HEK293T (cell line): ENCODE results near the gene DOCK3.

Experiments used
- CTCF ChIA-PET: fragments of 350-600 bp; formaldehyde crosslinking; extraction: SDS; loops from one replicate; lab custom pipeline; 2021; ENCODE audit warnings: antibody characterized with exemption, inconsistent platforms; lab: Yijun Ruan, JAX
- POLR2A ChIA-PET: fragments of 350-600 bp; formaldehyde crosslinking; extraction: SDS; loops from one replicate; lab custom pipeline; 2020; ENCODE audit warnings: antibody characterized with exemption, inconsistent platforms; lab: Yijun Ruan, JAX
- DNase-seq: peaks from one replicate; pipeline ENCODE4 v3.0.0; 2012; ENCODE audit warnings: mixed read lengths; ENCODE audit errors: extremely low spot score
- ARNT ChIP-seq: fragments of 450-650 bp; IDR thresholded peaks from 2 replicates; pipeline ENCODE4 v1.6.1; 2017; ENCODE audit warnings: mild to moderate bottlenecking
- BHLHE40 ChIP-seq: fragments of 450-650 bp; IDR thresholded peaks from 2 replicates; pipeline ENCODE4 v1.6.1; 2016; ENCODE audit warnings: mild to moderate bottlenecking, moderate library complexity, borderline replicate concordance
- CTBP1 ChIP-seq: fragments of 450-650 bp; IDR thresholded peaks from 2 replicates; pipeline ENCODE4 v1.6.1; 2016; ENCODE audit warnings: borderline replicate concordance
- ELF4 ChIP-seq: fragments of 450-650 bp; IDR thresholded peaks from 2 replicates; pipeline ENCODE4 v1.6.1; 2017; ENCODE audit warnings: antibody characterized with exemption
- FOXA1 ChIP-seq: fragments of 450-650 bp; IDR thresholded peaks from 2 replicates; pipeline ENCODE4 v1.6.1; 2016; ENCODE audit warnings: mild to moderate bottlenecking
- FOXK2 ChIP-seq: fragments of 450-650 bp; IDR thresholded peaks from 2 replicates; pipeline ENCODE4 v1.6.1; 2016; ENCODE audit warnings: mild to moderate bottlenecking
- FOXM1 ChIP-seq: fragments of 450-650 bp; IDR thresholded peaks from 2 replicates; pipeline ENCODE4 v1.6.1; 2017; ENCODE audit warnings: mild to moderate bottlenecking, borderline replicate concordance
- HDGF ChIP-seq: fragments of 450-650 bp; IDR thresholded peaks from 2 replicates; pipeline ENCODE4 v1.6.1; 2017; ENCODE audit warnings: antibody characterized with exemption, borderline replicate concordance
- L3MBTL2 ChIP-seq: fragments of 450-650 bp; conservative IDR thresholded peaks from 2 replicates; pipeline ENCODE4 v1.6.1; 2016; ENCODE audit warnings: mild to moderate bottlenecking
- LEF1 ChIP-seq: fragments of 450-650 bp; IDR thresholded peaks from 2 replicates; pipeline ENCODE4 v1.6.1; 2017; ENCODE audit warnings: mild to moderate bottlenecking, borderline replicate concordance
- NFRKB ChIP-seq: fragments of 450-650 bp; IDR thresholded peaks from 2 replicates; pipeline ENCODE4 v1.6.1; 2016; ENCODE audit warnings: mild to moderate bottlenecking, moderate library complexity
- SP1 ChIP-seq: fragments of 450-650 bp; IDR thresholded peaks from 2 replicates; pipeline ENCODE4 v1.6.1; 2017
- SUZ12 ChIP-seq: fragments of 450-650 bp; IDR thresholded peaks from 2 replicates; pipeline ENCODE4 v1.6.1; 2016; ENCODE audit warnings: mild to moderate bottlenecking
- TARDBP ChIP-seq: fragments of 450-650 bp; IDR thresholded peaks from 2 replicates; pipeline ENCODE4 v1.6.1; 2016
- ZNF384 ChIP-seq: fragments of 450-650 bp; IDR thresholded peaks from 2 replicates; pipeline ENCODE4 v1.6.1; 2016
- TF ChIP-seq, protein P1 (sequence below): fragments of 450-650 bp; IDR thresholded peaks from 2 replicates; pipeline ENCODE4 v1.6.1; 2016

DOCK3 gene

DNA sequence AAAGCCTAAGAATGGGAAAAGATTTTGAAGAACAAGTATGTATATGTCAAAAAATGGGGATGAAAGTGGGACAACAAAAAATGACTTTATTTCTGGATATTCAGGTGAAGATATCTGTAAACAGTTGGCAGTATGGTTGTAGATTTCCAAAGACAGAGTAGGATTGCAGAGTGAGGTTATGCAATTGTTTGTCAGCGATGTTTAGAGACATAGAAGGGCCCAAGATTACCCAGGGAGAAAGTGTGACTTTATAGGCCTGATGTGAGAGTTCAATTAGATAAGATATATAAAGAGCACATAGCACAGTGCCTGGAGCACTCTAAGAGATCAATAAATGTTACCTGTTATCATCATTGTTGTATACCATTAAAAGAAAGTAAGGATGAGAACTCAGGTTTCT is 319.8 kb downstream of the DOCK3 start:
- POLR2A ChIA-PET, result no interaction called here

GRCh38 chr3:50995085-50995824 is 320.5 kb downstream of the DOCK3 start:
- POLR2A ChIA-PET, result no interaction called here
- TF ChIP-seq CTBP1, result no peak
- no peak for TF ChIP-seq L3MBTL2
- TF ChIP-seq NFRKB, result no peak
- no peak for TF ChIP-seq ELF4
- TF ChIP-seq, protein P1, sequence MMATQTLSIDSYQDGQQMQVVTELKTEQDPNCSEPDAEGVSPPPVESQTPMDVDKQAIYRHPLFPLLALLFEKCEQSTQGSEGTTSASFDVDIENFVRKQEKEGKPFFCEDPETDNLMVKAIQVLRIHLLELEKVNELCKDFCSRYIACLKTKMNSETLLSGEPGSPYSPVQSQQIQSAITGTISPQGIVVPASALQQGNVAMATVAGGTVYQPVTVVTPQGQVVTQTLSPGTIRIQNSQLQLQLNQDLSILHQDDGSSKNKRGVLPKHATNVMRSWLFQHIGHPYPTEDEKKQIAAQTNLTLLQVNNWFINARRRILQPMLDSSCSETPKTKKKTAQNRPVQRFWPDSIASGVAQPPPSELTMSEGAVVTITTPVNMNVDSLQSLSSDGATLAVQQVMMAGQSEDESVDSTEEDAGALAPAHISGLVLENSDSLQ, result no peak
- TF ChIP-seq BHLHE40, result no peak
- TF ChIP-seq SP1, result no peak
- TF ChIP-seq FOXK2, result no peak
- no peak for TF ChIP-seq ZNF384
- TF ChIP-seq TARDBP, result no peak
- CTCF ChIA-PET, result no interaction called here
- DNase-seq, result no peak

More for the DNA sequence above, 319.8 kb downstream of the DOCK3 start:
- DNase-seq, result no peak
- no peak for TF ChIP-seq ZNF384
- TF ChIP-seq FOXK2, result no peak
- no peak for TF ChIP-seq CTBP1
- TF ChIP-seq FOXM1, result no peak
- no peak for TF ChIP-seq HDGF
- TF ChIP-seq SUZ12, result no peak
- TF ChIP-seq, protein P1, result no peak
- TF ChIP-seq L3MBTL2, result no peak
- CTCF ChIA-PET, result no interaction called here

DNA sequence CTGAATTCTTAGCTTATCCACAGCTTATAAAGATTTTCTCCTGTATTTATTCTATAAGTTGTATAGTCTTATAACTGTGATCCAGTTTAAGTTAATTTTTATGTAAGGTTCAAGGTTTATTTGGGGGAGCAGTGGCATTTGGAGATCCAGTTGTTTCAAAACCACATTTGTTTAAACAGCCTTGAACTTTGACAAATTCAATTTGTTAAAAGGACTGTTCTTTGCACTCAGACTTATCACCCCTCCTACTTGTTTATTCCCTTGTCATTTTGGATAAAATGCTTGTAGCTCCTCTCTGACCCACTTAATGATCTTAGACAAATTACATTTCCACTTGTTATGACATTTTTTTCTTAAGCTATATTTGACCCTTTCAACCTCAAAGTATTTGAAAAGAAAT is 327.8 kb downstream of the DOCK3 start:
- no peak for DNase-seq
- POLR2A ChIA-PET, result no interaction called here
- CTCF ChIA-PET, result interaction anchor here (0.6 kb wide), 1 partner anchor 70 kb away, joined by 3 read pairs; no protein-coding TSS in a partner anchor
- TF ChIP-seq CTBP1 (no peak), FOXK2 (no peak), LEF1 (no peak), NFRKB (no peak), BHLHE40 (no peak), FOXA1 (no peak), ARNT (no peak), HDGF (no peak), SP1 (no peak), SUZ12 (no peak), TARDBP (no peak), ZNF384 (no peak), ELF4 (no peak), L3MBTL2 (no peak)
- TF ChIP-seq, protein P1, result no peak

- TF ChIP-seq FOXA1, result no peak
- no peak for TF ChIP-seq SP1
- no peak for TF ChIP-seq CTBP1
- TF ChIP-seq, protein P1, result no peak
- TF ChIP-seq HDGF, result no peak
- TF ChIP-seq ARNT, result no peak
- TF ChIP-seq FOXM1, result no peak
- no peak for TF ChIP-seq NFRKB
- TF ChIP-seq SUZ12, result no peak
- no peak for TF ChIP-seq L3MBTL2
- no peak for TF ChIP-seq TARDBP
- TF ChIP-seq LEF1, result no peak
- TF ChIP-seq ELF4, result no peak
- TF ChIP-seq BHLHE40, result no peak
- DNase-seq, result no peak
- POLR2A ChIA-PET, result no interaction called here
- CTCF ChIA-PET, result no interaction called here
Observed at GRCh38 chr3:51004235-51004634, 329.5 kb downstream of the DOCK3 start.

DNA sequence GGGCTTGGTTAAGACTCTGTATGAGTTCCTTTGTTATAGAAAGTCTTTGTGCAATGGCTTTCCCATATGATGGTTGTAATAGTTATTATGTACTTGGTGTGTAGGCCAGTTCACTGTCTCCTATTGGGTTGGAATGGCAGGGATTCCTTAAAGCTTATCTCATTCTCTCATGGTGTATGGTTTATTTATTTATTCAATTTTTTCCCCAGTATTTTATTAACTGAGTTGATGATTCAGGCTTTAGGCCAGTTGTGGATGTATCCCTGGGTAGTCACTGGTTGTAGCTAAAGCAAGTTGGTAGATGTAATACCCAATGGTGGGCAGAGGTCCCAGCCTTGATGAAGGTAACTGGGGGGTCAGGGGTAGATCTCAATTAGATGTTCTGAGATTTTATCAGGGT is 349.4 kb downstream of the DOCK3 start:
- CTCF ChIA-PET, result interaction anchor here (0.7 kb wide), 1 partner anchor 36 kb away, joined by 3 read pairs; no protein-coding TSS in a partner anchor
- DNase-seq, result no peak
- POLR2A ChIA-PET, result no interaction called here
- TF ChIP-seq CTBP1 (no peak), TARDBP (no peak), L3MBTL2 (no peak), SP1 (no peak), NFRKB (no peak), BHLHE40 (no peak), ARNT (no peak), FOXA1 (no peak), ELF4 (no peak), LEF1 (no peak), ZNF384 (no peak), SUZ12 (no peak), FOXM1 (no peak)
